WTC11 (cell line): ENCODE measurements around the gene LPCAT3. TPM values are rescaled to one million over a fixed set of nuclear protein-coding genes. Genes with fewer than 3 reads are reported as not detected.

Source experiments
- ATAC-seq: fragments of 200-7000 bp; cut with Tn5 transposase; 2 replicates; pipeline ENCODE4 v1.10.0; 2021; ENCODE audit warnings: mild to moderate bottlenecking, moderate library complexity
- CTCF ChIA-PET: fragments of 300-600 bp; sonication (Branson Sonifier 250); formaldehyde crosslinking; loops from one replicate; lab custom pipeline; 2021; ENCODE audit warnings: antibody characterized with exemption; lab: Charles Lee
- POLR2A ChIA-PET: fragments of 350-600 bp; sonication (Branson Sonifier 250); formaldehyde crosslinking; loops from one replicate; lab custom pipeline; 2021; ENCODE audit warnings: antibody characterized with exemption; lab: Charles Lee
- DNase-seq: peaks from one replicate; pipeline ENCODE4 v3.0.0; 2021; ENCODE audit warnings: low spot score
- H3K27ac Mint-ChIP-seq: 2 replicates; pipeline ENCODE4 v1.8.0; 2021; ENCODE audit warnings: mixed read lengths
- H3K27me3 Mint-ChIP-seq: 2 replicates; pipeline ENCODE4 v1.8.0; 2021; ENCODE audit warnings: low read depth, mild to moderate bottlenecking, moderate library complexity, mixed read lengths
- H3K36me3 Mint-ChIP-seq: 2 replicates; pipeline ENCODE4 v1.8.0; 2021; ENCODE audit warnings: mixed read lengths
- H3K4me1 Mint-ChIP-seq: 2 replicates; pipeline ENCODE4 v1.8.0; 2022; ENCODE audit warnings: mixed read lengths
- H3K4me3 Mint-ChIP-seq: 2 replicates; pipeline ENCODE4 v1.8.0; 2021; ENCODE audit warnings: mild to moderate bottlenecking, moderate library complexity, mixed read lengths
- H3K9me3 Mint-ChIP-seq: 2 replicates; pipeline ENCODE4 v1.8.0; 2021; ENCODE audit warnings: mixed read lengths
- FOXP1 ChIP-seq: sonication (generic); formaldehyde crosslinking; IDR thresholded peaks from 2 replicates; pipeline ENCODE4 v1.8.0; 2022; ENCODE audit warnings: missing genetic modification reagents, mild to moderate bottlenecking, moderate library complexity, borderline replicate concordance
- HMGA2 ChIP-seq: fragments of 250-450 bp; sonication (Bioruptor Pico); IDR thresholded peaks from 2 replicates; pipeline ENCODE4 v1.4.0; 2021; ENCODE audit warnings: mild to moderate bottlenecking, moderate library complexity
- IRF2 ChIP-seq: sonication (generic); formaldehyde crosslinking; IDR thresholded peaks from 2 replicates; pipeline ENCODE4 v1.8.0; 2022; ENCODE audit warnings: low read depth, missing genetic modification reagents, borderline replicate concordance
- JAZF1 ChIP-seq: fragments of 250-450 bp; sonication (Bioruptor Pico); IDR thresholded peaks from 2 replicates; pipeline ENCODE4 v1.9.0; 2021; ENCODE audit warnings: moderate library complexity, mild to moderate bottlenecking, inconsistent platforms
- MXD4 ChIP-seq: fragments of 250-450 bp; sonication (Bioruptor Pico); IDR thresholded peaks from 2 replicates; pipeline ENCODE4 v1.8.0; 2021; ENCODE audit warnings: mild to moderate bottlenecking, moderate library complexity, borderline replicate concordance
- MYBL2 ChIP-seq: sonication (generic); formaldehyde crosslinking; IDR thresholded peaks from 2 replicates; pipeline ENCODE4 v1.8.1; 2023; ENCODE audit warnings: mild to moderate bottlenecking, moderate library complexity, missing genetic modification reagents
- NR2C2 ChIP-seq: sonication (generic); formaldehyde crosslinking; IDR thresholded peaks from 2 replicates; pipeline ENCODE4 v1.8.0; 2022; ENCODE audit warnings: mild to moderate bottlenecking, missing genetic modification reagents
- PRRX2 ChIP-seq: fragments of 250-450 bp; sonication (Bioruptor Pico); IDR thresholded peaks from 2 replicates; pipeline ENCODE4 v1.8.0; 2021; ENCODE audit warnings: mild to moderate bottlenecking
- SMAD4 ChIP-seq: sonication (generic); formaldehyde crosslinking; IDR thresholded peaks from 2 replicates; pipeline ENCODE4 v1.8.0; 2022; ENCODE audit warnings: mild to moderate bottlenecking, missing genetic modification reagents
- TCF7 ChIP-seq: sonication (generic); formaldehyde crosslinking; IDR thresholded peaks from 2 replicates; pipeline ENCODE4 v1.8.0; 2022; ENCODE audit warnings: mild to moderate bottlenecking, low read depth, missing genetic modification reagents, moderate library complexity
- TEAD4 ChIP-seq: sonication (generic); formaldehyde crosslinking; IDR thresholded peaks from 2 replicates; pipeline ENCODE4 v1.8.0; 2022; ENCODE audit warnings: mild to moderate bottlenecking, missing genetic modification reagents
- ZNF219 ChIP-seq: sonication (generic); formaldehyde crosslinking; IDR thresholded peaks from 2 replicates; pipeline ENCODE4 v1.8.0; 2023; ENCODE audit warnings: missing genetic modification reagents, mild to moderate bottlenecking, borderline replicate concordance
- ZNF263 ChIP-seq: sonication (generic); formaldehyde crosslinking; IDR thresholded peaks from 2 replicates; pipeline ENCODE4 v1.8.1; 2022; ENCODE audit warnings: low read depth, mild to moderate bottlenecking, moderate library complexity, missing genetic modification reagents
- total RNA-seq: library from RNA; stranded (reverse); gene quantifications from 3 replicates; pipeline ENCODE4 v1.2.3, GENCODE V29; 2021
- TF ChIP-seq, protein P1 (sequence below): fragments of 250-450 bp; sonication (Bioruptor Pico); IDR thresholded peaks from 2 replicates; pipeline ENCODE4 v1.9.0; 2021; ENCODE audit warnings: moderate library complexity, mild to moderate bottlenecking, inconsistent platforms, borderline replicate concordance
- TF ChIP-seq, protein P2 (sequence below): sonication (generic); formaldehyde crosslinking; IDR thresholded peaks from 2 replicates; pipeline ENCODE4 v1.8.1; 2022; ENCODE audit warnings: low read depth, missing genetic modification reagents, borderline replicate concordance
- TF ChIP-seq, protein P3 (sequence below): sonication (generic); formaldehyde crosslinking; IDR thresholded peaks from 2 replicates; pipeline ENCODE4 v1.8.1; 2023; ENCODE audit warnings: mild to moderate bottlenecking, missing genetic modification reagents, moderate library complexity
- TF ChIP-seq, protein P4 (sequence below): sonication (generic); formaldehyde crosslinking; IDR thresholded peaks from 2 replicates; pipeline ENCODE4 v1.8.0; 2023; ENCODE audit warnings: missing genetic modification reagents, mild to moderate bottlenecking, borderline replicate concordance
- TF ChIP-seq, protein P5 (sequence below): sonication (generic); formaldehyde crosslinking; IDR thresholded peaks from 2 replicates; pipeline ENCODE4 v1.8.0; 2023; ENCODE audit warnings: missing genetic modification reagents

LPCAT3 gene
- total RNA-seq, 1 experiment from 2014 or later, result 40.0 TPM

DNA sequence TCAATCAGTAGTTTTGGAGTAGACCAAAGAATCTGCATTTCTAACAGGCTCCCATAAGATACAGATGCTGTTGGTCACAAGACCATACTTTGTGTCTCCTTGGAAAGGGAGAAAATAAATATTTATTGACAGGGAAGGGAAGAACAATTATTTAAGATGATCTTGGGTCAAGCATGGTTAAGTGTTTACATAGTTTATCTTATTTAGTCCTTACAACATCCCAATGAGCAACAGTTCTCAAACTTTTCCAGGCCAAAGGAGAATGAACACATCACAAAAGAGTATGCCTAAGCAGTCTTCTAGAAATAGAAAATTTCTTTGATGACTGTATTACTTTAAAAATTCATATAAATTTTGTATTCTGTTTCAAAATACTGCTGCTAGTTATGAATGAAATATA is 8.8 kb downstream of the LPCAT3 start (continued):
- no peak for TF ChIP-seq ZNF263 (CRISPR knock-in tag)
- TF ChIP-seq, protein P1, sequence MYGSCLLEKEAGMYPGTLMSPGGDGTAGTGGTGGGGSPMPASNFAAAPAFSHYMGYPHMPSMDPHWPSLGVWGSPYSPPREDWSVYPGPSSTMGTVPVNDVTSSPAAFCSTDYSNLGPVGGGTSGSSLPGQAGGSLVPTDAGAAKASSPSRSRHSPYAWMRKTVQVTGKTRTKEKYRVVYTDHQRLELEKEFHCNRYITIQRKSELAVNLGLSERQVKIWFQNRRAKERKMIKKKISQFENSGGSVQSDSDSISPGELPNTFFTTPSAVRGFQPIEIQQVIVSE (CRISPR knock-in tag), result no peak
- TF ChIP-seq, protein P2, sequence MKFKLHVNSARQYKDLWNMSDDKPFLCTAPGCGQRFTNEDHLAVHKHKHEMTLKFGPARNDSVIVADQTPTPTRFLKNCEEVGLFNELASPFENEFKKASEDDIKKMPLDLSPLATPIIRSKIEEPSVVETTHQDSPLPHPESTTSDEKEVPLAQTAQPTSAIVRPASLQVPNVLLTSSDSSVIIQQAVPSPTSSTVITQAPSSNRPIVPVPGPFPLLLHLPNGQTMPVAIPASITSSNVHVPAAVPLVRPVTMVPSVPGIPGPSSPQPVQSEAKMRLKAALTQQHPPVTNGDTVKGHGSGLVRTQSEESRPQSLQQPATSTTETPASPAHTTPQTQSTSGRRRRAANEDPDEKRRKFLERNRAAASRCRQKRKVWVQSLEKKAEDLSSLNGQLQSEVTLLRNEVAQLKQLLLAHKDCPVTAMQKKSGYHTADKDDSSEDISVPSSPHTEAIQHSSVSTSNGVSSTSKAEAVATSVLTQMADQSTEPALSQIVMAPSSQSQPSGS, result no peak
- TF ChIP-seq, protein P3, sequence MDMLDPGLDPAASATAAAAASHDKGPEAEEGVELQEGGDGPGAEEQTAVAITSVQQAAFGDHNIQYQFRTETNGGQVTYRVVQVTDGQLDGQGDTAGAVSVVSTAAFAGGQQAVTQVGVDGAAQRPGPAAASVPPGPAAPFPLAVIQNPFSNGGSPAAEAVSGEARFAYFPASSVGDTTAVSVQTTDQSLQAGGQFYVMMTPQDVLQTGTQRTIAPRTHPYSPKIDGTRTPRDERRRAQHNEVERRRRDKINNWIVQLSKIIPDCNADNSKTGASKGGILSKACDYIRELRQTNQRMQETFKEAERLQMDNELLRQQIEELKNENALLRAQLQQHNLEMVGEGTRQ (CRISPR knock-in tag), result no peak
- no peak for TF ChIP-seq FOXP1

DNA sequence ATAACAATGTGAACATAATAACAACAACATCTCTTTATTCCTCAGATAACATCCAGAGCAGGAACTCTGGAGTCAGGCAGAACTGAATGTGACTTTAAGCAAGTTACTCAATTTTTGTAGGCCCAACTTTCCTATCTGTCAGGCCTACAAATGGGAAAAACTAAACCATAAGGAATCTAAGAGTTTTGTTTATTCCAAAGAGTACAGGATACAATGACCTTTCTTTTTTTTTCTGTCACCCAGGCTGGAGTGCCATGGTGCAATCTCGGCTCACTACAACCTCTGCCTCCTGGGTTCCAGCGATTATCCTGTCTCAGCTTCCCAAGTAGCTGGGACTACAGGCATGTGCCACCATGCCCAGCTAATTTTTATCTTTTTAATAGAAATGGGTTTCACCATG is 9.4 kb downstream of the LPCAT3 start:
- H3K9me3 Mint-ChIP-seq, result no peaks in the 10 kb centered on the region
- H3K27me3 Mint-ChIP-seq, result no peaks in the 10 kb centered on the region
- H3K36me3 Mint-ChIP-seq, result peaks cover 8% of the 10 kb centered on the region; the same call in 1 of the 2 replicates
- ChIA-PET CTCF (no interaction called here), POLR2A (no interaction called here)
- H3K4me3 Mint-ChIP-seq, result no peak overlapping the region
- TF ChIP-seq IRF2 (CRISPR knock-in tag) (no peak), MXD4 (no peak), HMGA2 (CRISPR knock-in tag) (no peak), MYBL2 (CRISPR knock-in tag) (no peak), ZNF219 (CRISPR knock-in tag) (no peak)
- TF ChIP-seq, protein P4, sequence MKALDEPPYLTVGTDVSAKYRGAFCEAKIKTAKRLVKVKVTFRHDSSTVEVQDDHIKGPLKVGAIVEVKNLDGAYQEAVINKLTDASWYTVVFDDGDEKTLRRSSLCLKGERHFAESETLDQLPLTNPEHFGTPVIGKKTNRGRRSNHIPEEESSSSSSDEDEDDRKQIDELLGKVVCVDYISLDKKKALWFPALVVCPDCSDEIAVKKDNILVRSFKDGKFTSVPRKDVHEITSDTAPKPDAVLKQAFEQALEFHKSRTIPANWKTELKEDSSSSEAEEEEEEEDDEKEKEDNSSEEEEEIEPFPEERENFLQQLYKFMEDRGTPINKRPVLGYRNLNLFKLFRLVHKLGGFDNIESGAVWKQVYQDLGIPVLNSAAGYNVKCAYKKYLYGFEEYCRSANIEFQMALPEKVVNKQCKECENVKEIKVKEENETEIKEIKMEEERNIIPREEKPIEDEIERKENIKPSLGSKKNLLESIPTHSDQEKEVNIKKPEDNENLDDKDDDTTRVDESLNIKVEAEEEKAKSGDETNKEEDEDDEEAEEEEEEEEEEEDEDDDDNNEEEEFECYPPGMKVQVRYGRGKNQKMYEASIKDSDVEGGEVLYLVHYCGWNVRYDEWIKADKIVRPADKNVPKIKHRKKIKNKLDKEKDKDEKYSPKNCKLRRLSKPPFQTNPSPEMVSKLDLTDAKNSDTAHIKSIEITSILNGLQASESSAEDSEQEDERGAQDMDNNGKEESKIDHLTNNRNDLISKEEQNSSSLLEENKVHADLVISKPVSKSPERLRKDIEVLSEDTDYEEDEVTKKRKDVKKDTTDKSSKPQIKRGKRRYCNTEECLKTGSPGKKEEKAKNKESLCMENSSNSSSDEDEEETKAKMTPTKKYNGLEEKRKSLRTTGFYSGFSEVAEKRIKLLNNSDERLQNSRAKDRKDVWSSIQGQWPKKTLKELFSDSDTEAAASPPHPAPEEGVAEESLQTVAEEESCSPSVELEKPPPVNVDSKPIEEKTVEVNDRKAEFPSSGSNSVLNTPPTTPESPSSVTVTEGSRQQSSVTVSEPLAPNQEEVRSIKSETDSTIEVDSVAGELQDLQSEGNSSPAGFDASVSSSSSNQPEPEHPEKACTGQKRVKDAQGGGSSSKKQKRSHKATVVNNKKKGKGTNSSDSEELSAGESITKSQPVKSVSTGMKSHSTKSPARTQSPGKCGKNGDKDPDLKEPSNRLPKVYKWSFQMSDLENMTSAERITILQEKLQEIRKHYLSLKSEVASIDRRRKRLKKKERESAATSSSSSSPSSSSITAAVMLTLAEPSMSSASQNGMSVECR (CRISPR knock-in tag), result no peak
- TF ChIP-seq, protein P5, sequence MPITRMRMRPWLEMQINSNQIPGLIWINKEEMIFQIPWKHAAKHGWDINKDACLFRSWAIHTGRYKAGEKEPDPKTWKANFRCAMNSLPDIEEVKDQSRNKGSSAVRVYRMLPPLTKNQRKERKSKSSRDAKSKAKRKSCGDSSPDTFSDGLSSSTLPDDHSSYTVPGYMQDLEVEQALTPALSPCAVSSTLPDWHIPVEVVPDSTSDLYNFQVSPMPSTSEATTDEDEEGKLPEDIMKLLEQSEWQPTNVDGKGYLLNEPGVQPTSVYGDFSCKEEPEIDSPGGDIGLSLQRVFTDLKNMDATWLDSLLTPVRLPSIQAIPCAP (CRISPR knock-in tag), result no peak
- TF ChIP-seq, protein P2, result no peak
- TF ChIP-seq, all 79 proteins: peak for 0
- peaks cover 5% of the 10 kb centered on the region; the same call in 1 of the 2 replicates for H3K4me1 Mint-ChIP-seq
- DNase-seq (no peak), ATAC-seq (no peak)
- H3K27ac Mint-ChIP-seq, result no peak overlapping the region

DNA sequence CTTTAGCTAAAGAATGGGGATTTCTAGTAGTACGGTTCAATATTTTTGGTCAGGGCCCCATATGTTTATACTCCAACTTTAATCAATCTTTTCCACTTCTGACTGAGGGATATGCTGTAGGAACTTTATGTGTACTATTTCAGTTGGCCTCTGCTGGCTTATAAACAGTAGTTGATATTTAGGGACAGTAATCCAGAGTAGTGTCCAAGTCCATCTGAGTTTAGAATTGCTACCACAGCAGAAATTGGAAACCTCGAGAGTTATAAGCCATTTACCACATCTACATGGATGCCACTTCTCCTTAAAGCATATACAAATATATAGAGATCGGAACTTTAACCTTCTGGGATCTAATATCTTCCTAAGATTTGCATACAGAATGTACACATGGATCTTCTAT is 11.6 kb downstream of the LPCAT3 start:
- TF ChIP-seq PRRX2 (no peak), JAZF1 (CRISPR knock-in tag) (no peak), TCF7 (CRISPR knock-in tag) (no peak), SMAD4 (CRISPR knock-in tag) (no peak), TEAD4 (CRISPR knock-in tag) (no peak), NR2C2 (no peak), HMGA2 (CRISPR knock-in tag) (no peak)
- H3K4me3 Mint-ChIP-seq, result no peak overlapping the region
- H3K27me3 Mint-ChIP-seq, result no peaks in the 10 kb centered on the region
- no peaks in the 10 kb centered on the region for H3K4me1 Mint-ChIP-seq
- DNase-seq (no peak), ATAC-seq (no peak)
- H3K9me3 Mint-ChIP-seq, result no peaks in the 10 kb centered on the region
- ChIA-PET CTCF (no interaction called here), POLR2A (interaction anchor here (0.6 kb wide), 1 partner anchor 17 kb away, joined by 4 read pairs; no protein-coding TSS in a partner anchor)
- no peak overlapping the region for H3K27ac Mint-ChIP-seq
- H3K36me3 Mint-ChIP-seq, result peaks cover 10% of the 10 kb centered on the region; the same call in 1 of the 2 replicates
